ENCODE results near the gene TMEM144.

- TF ChIP-seq POLR2A (IDR thresholded peaks at IDR 0.05), result no peak
- no peak for TF ChIP-seq CTCF (IDR thresholded peaks at IDR 0.05)
Observed at GRCh38 chr4:158299459-158300007, 89.2 kb downstream of the TMEM144 start.
